Measurements from ENCODE around the gene UBE2Q1.

Gene UBE2Q1

GRCh38 chr1:154557939-154558719, at the start of gene UBE2Q1:
TSS of gene UBE2Q1 (minus strand) at chr1:154558662. CDS start at chr1:154558553, 109 bp downstream.
- DNase-seq (ENCODE audit: low read depth) = peak; percentile 21
- H3K4me3 ChIP-seq (replicated peaks; ENCODE audit: low read depth, low read length) = peak within 1 kb of the TSS; percentile 94
- TF ChIP-seq CTCF (IDR thresholded peaks at IDR 0.05; ENCODE audit: low read length, missing control alignments) = no peak

- TF ChIP-seq CTCF (IDR thresholded peaks at IDR 0.05; ENCODE audit: low read length, missing control alignments) = no peak
- H3K4me3 ChIP-seq (replicated peaks; ENCODE audit: low read depth, low read length) = peak within 1 kb of the TSS; percentile 73
- DNase-seq (ENCODE audit: low read depth) = peak; percentile 99
These were observed 49.3 kb upstream of the UBE2Q1 start, which contains the start of gene ADAR for GRCh38 chr1:154607609-154608396. TSS of gene ADAR (minus strand) at chr1:154608186. CDS start at chr1:154608006, 180 bp downstream.

- no peak for TF ChIP-seq CTCF (IDR thresholded peaks at IDR 0.05; ENCODE audit: low read length, missing control alignments)
- peak; percentile 50 for DNase-seq (ENCODE audit: low read depth)
- peak overlapping the region; percentile 73 for H3K4me3 ChIP-seq (replicated peaks; ENCODE audit: low read depth, low read length)
These were observed 48.7 kb upstream of the UBE2Q1 start for GRCh38 chr1:154607106-154607608.

- no peak overlapping the region for H3K4me3 ChIP-seq (replicated peaks; ENCODE audit: low read depth, low read length)
- no peak for TF ChIP-seq CTCF (IDR thresholded peaks at IDR 0.05; ENCODE audit: low read length, missing control alignments)
- no peak for DNase-seq (ENCODE audit: low read depth)
These were observed 47.1 kb upstream of the UBE2Q1 start for GRCh38 chr1:154605534-154605933.

- H3K4me3 ChIP-seq (replicated peaks; ENCODE audit: low read depth, low read length) = no peak overlapping the region
- DNase-seq (ENCODE audit: low read depth) = no peak
- no peak for TF ChIP-seq CTCF (IDR thresholded peaks at IDR 0.05; ENCODE audit: low read length, missing control alignments)
These were observed 44.9 kb upstream of the UBE2Q1 start for GRCh38 chr1:154603317-154603716.

GRCh38 chr1:154599658-154600057, 41.2 kb upstream of the UBE2Q1 start:
- no peak for TF ChIP-seq CTCF (IDR thresholded peaks at IDR 0.05; ENCODE audit: low read length, missing control alignments)
- peak; percentile 20 for DNase-seq (ENCODE audit: low read depth)
- no peak overlapping the region for H3K4me3 ChIP-seq (replicated peaks; ENCODE audit: low read depth, low read length)

All from fibroblast of pulmonary artery (primary cell).